ENCODE results near the gene HOMER3. TPM values are rescaled to one million over a fixed set of nuclear protein-coding genes. Genes with fewer than 3 reads are reported as not detected.

The HOMER3 gene
- polyA plus RNA-seq (2013) = 1.6 TPM

DNA sequence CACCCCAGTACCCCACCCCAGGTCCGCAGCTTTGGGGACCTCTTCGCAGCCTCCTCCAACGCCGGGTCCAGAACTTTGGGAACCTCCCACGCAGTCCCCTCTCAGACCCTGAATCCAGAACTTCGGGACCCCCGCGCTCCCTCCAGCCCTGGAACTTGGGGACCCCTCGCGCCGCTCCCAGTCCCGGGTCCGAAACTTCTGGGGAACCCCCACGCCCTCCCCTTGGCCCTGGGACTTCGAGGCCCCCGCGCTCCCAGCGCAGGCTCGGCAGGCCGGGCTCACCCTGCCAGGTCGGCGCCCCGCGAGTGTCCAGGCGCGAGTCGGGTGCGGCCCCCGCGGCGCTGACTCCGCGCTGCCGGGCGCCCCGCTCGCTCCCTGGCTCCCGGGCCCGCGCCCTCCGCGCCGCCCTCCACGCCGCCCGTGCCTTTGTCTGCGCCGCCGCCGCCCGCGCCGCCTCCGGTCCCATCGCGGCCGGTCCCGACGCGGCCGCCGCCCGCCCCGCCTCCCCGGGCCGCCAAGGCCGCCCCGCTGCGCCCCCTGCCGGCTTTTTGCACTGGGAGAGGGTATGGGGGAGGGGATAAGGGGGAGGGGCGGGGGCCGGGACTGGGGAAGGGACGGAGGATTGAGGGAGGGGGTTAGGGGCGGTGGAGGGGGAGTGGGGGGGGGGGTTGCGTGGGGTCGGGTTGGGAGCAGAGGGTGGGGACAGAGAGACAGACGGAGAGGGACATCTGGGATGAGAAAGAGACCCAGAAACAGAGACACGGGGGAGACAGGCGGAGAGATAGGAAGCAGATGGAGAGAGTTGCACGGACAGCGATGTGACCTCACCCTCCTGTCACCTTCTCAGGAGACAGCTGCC, at the start of gene HOMER3:
HOMER3 (minus strand) TSS at position 449 of the 859 bp plus-strand sequence. CDS start 2,235 bp downstream, outside the sequence.
- peak; percentile 42 to 61 (median 60) for DNase-seq
- WGBS (ENCODE audit: insufficient coverage) = 2% methylated on average over 29 of the region's 81 CpGs
- H3K4me3 ChIP-seq (ENCODE audit: control insufficient read depth in 1 of 7, extremely low read depth in 1 of 7, insufficient read depth in 4 of 7, low read depth in 2 of 7, low read length in 6 of 7) = peak within 1 kb of the TSS; percentile 23 to 66 (median 56)
- H3K36me3 ChIP-seq (ENCODE audit: control insufficient read depth in 4 of 4, insufficient read depth in 4 of 4, low read length in 3 of 4) = no peaks in the 10 kb centered on the region
- H3K9me3 ChIP-seq (ENCODE audit: control extremely low read depth in 1 of 5, control insufficient read depth in 4 of 5, insufficient read depth in 2 of 5, low read depth in 1 of 5, low read length in 4 of 5) = no peaks in the 10 kb centered on the region
- H3K4me1 ChIP-seq (ENCODE audit: control extremely low read depth in 1 of 4, control insufficient read depth in 4 of 4, insufficient read depth in 4 of 4, low read length in 3 of 4) = peaks cover 0 to 15% (median 15%) of the 10 kb centered on the region in 4 experiments
- CTCF ChIA-PET = no interaction called here
- H3K27me3 ChIP-seq (replicated peaks in 2 of 5; ENCODE audit: control insufficient read depth in 4 of 5, insufficient read depth in 5 of 5, low read length in 4 of 5) = peaks cover 0 to 43% (median 14%) of the 10 kb centered on the region in 5 experiments
- no peak within 1 kb of the TSS for H3K27ac ChIP-seq (ENCODE audit: insufficient read depth in 1 of 2, low read depth in 1 of 2, low read length in 2 of 2, poor library complexity in 1 of 2, severe bottlenecking in 2 of 2)
- POLR2A ChIA-PET = no interaction called here

- Histone ChIP-seq H3K4me3 (ENCODE audit: control insufficient read depth in 1 of 7, extremely low read depth in 1 of 7, insufficient read depth in 4 of 7, low read depth in 2 of 7, low read length in 6 of 7) (no peak overlapping the region), H3K36me3 (ENCODE audit: control insufficient read depth in 4 of 4, insufficient read depth in 4 of 4, low read length in 3 of 4) (peaks cover 7 to 40% (median 30%) of the 10 kb centered on the region in 4 experiments)
- CTCF ChIA-PET = interaction anchor here (0.8 kb wide), 1 partner anchor 27 kb away, joined by 6 read pairs; no protein-coding TSS in a partner anchor
These were observed 49.2 kb upstream of the HOMER3 start for GRCh38 chr19:18990128-18990708.

DNA sequence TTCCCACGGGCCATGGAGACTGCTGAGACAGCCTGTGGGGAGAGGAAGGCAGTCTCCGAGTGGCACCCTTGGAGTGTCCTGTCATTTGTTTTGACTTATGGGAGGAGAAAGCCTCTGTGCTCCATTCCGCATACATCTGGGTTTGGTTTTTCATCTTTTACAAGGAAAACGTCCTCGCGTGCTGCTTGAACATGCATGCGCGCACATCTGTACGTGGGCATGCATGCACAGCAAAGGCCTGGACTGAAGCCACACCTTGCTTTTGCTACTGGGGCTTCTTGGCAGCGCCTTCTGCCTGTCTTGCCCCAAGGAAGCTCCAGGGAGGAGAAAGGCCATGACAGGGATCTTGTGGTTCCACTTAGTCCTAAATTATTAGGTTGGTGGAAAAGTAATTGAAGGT, 48.3 kb upstream of the HOMER3 start:
- WGBS (ENCODE audit: insufficient coverage) = 96% methylated on average over 9 of the region's 10 CpGs
- Histone ChIP-seq H3K4me1 (ENCODE audit: control extremely low read depth in 1 of 4, control insufficient read depth in 4 of 4, insufficient read depth in 4 of 4, low read length in 3 of 4) (peaks cover 2 to 17% (median 11%) of the 10 kb centered on the region in 4 experiments), H3K36me3 (ENCODE audit: control insufficient read depth in 4 of 4, insufficient read depth in 4 of 4, low read length in 3 of 4) (peaks cover 5 to 31% (median 22%) of the 10 kb centered on the region in 4 experiments), H3K27ac (ENCODE audit: insufficient read depth in 1 of 2, low read depth in 1 of 2, low read length in 2 of 2, poor library complexity in 1 of 2, severe bottlenecking in 2 of 2) (no peak overlapping the region), H3K27me3 (replicated peaks in 2 of 5; ENCODE audit: control insufficient read depth in 4 of 5, insufficient read depth in 5 of 5, low read length in 4 of 5) (peaks cover 0 to 7% (median 0%) of the 10 kb centered on the region in 5 experiments), H3K9me3 (ENCODE audit: control extremely low read depth in 1 of 5, control insufficient read depth in 4 of 5, insufficient read depth in 2 of 5, low read depth in 1 of 5, low read length in 4 of 5) (no peaks in the 10 kb centered on the region), H3K4me3 (ENCODE audit: control insufficient read depth in 1 of 7, extremely low read depth in 1 of 7, insufficient read depth in 4 of 7, low read depth in 2 of 7, low read length in 6 of 7) (no peak overlapping the region)
- DNase-seq = no peak
- POLR2A ChIA-PET = no interaction called here
- CTCF ChIA-PET = no interaction called here

More at GRCh38 chr19:18990128-18990708, 49.2 kb upstream of the HOMER3 start:
- Histone ChIP-seq H3K27me3 (replicated peaks in 2 of 5; ENCODE audit: control insufficient read depth in 4 of 5, insufficient read depth in 5 of 5, low read length in 4 of 5) (peaks cover 0 to 7% (median 0%) of the 10 kb centered on the region in 5 experiments), H3K27ac (ENCODE audit: insufficient read depth in 1 of 2, low read depth in 1 of 2, low read length in 2 of 2, poor library complexity in 1 of 2, severe bottlenecking in 2 of 2) (no peak overlapping the region), H3K9me3 (ENCODE audit: control extremely low read depth in 1 of 5, control insufficient read depth in 4 of 5, insufficient read depth in 2 of 5, low read depth in 1 of 5, low read length in 4 of 5) (no peaks in the 10 kb centered on the region), H3K4me1 (ENCODE audit: control extremely low read depth in 1 of 4, control insufficient read depth in 4 of 4, insufficient read depth in 4 of 4, low read length in 3 of 4) (peaks cover 2 to 10% (median 6%) of the 10 kb centered on the region in 4 experiments)
- 91% methylated on average over 3 of the region's 5 CpGs for WGBS (ENCODE audit: insufficient coverage)
- DNase-seq = no peak
- POLR2A ChIA-PET = no interaction called here

- POLR2A ChIA-PET = interaction anchor here (0.6 kb wide), 1 partner anchor 118 kb away, joined by 3 read pairs; no protein-coding TSS in a partner anchor
- Histone ChIP-seq H3K27me3 (replicated peaks in 2 of 5; ENCODE audit: control insufficient read depth in 4 of 5, insufficient read depth in 5 of 5, low read length in 4 of 5) (peaks cover 0 to 7% (median 0%) of the 10 kb centered on the region in 5 experiments), H3K4me1 (ENCODE audit: control extremely low read depth in 1 of 4, control insufficient read depth in 4 of 4, insufficient read depth in 4 of 4, low read length in 3 of 4) (peaks cover 2 to 18% (median 11%) of the 10 kb centered on the region in 4 experiments), H3K4me3 (ENCODE audit: control insufficient read depth in 1 of 7, extremely low read depth in 1 of 7, insufficient read depth in 4 of 7, low read depth in 2 of 7, low read length in 6 of 7) (no peak overlapping the region), H3K27ac (ENCODE audit: insufficient read depth in 1 of 2, low read depth in 1 of 2, low read length in 2 of 2, poor library complexity in 1 of 2, severe bottlenecking in 2 of 2) (no peak overlapping the region), H3K36me3 (ENCODE audit: control insufficient read depth in 4 of 4, insufficient read depth in 4 of 4, low read length in 3 of 4) (peaks cover 0 to 12% (median 8%) of the 10 kb centered on the region in 4 experiments), H3K9me3 (ENCODE audit: control extremely low read depth in 1 of 5, control insufficient read depth in 4 of 5, insufficient read depth in 2 of 5, low read depth in 1 of 5, low read length in 4 of 5) (no peaks in the 10 kb centered on the region)
- no peak for DNase-seq
- CTCF ChIA-PET = interaction anchor here (0.7 to 2.6 kb wide), 21 partner anchors 8 to 120 kb away, joined by 3 to 10 read pairs (median 4); partner anchors contain the start of gene COPE
- WGBS (ENCODE audit: insufficient coverage) = 33% methylated on average over 2 of the region's 4 CpGs
These were observed 46.4 kb upstream of the HOMER3 start for GRCh38 chr19:18987456-18987855.

DNA sequence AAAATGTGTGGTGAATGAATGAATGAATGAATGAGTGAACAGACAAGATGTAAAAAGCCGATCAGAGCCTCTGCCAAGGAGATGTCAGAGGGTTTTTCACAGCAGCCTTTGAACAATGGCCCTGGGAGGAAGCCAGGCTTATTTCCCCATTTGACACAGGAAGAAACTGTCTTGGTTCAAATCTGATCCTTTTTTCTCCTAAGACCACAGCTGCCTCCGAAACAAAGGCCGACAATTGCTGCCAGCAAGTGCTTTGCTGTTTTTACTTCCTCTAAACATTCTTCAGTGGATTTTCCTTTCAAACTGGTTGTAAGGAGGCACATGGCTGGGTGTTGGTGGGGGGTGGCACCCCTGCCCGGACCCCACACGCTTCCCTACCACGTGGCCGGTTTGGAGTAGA, 44.2 kb upstream of the HOMER3 start:
- ChIA-PET CTCF (interaction anchor here (1.1 to 1.7 kb wide), 4 partner anchors 11 to 38 kb away, joined by 3 to 4 read pairs (median 3); no protein-coding TSS in a partner anchor), POLR2A (no interaction called here)
- Histone ChIP-seq H3K9me3 (ENCODE audit: control extremely low read depth in 1 of 5, control insufficient read depth in 4 of 5, insufficient read depth in 2 of 5, low read depth in 1 of 5, low read length in 4 of 5) (no peaks in the 10 kb centered on the region), H3K27me3 (replicated peaks in 2 of 5; ENCODE audit: control insufficient read depth in 4 of 5, insufficient read depth in 5 of 5, low read length in 4 of 5) (peaks cover 0 to 7% (median 0%) of the 10 kb centered on the region in 5 experiments), H3K4me1 (ENCODE audit: control extremely low read depth in 1 of 4, control insufficient read depth in 4 of 4, insufficient read depth in 4 of 4, low read length in 3 of 4) (peaks cover 2 to 18% (median 11%) of the 10 kb centered on the region in 4 experiments), H3K36me3 (ENCODE audit: control insufficient read depth in 4 of 4, insufficient read depth in 4 of 4, low read length in 3 of 4) (no peaks in the 10 kb centered on the region), H3K4me3 (ENCODE audit: control insufficient read depth in 1 of 7, extremely low read depth in 1 of 7, insufficient read depth in 4 of 7, low read depth in 2 of 7, low read length in 6 of 7) (no peak overlapping the region), H3K27ac (ENCODE audit: insufficient read depth in 1 of 2, low read depth in 1 of 2, low read length in 2 of 2, poor library complexity in 1 of 2, severe bottlenecking in 2 of 2) (no peak overlapping the region)
- WGBS (ENCODE audit: insufficient coverage) = 0% methylated on average over 4 of the region's 7 CpGs
- peak; percentile 52 to 87 (median 83) for DNase-seq

- ChIA-PET POLR2A (no interaction called here), CTCF (interaction anchor here (0.8 to 1.7 kb wide), 3 partner anchors 12 to 36 kb away, joined by 3 read pairs; no protein-coding TSS in a partner anchor)
- H3K27ac ChIP-seq (ENCODE audit: insufficient read depth in 1 of 2, low read depth in 1 of 2, low read length in 2 of 2, poor library complexity in 1 of 2, severe bottlenecking in 2 of 2) = no peak overlapping the region
- no peak for DNase-seq
- WGBS (ENCODE audit: insufficient coverage) = 93% methylated on average over 3 of the region's 3 CpGs
- H3K4me1 ChIP-seq (ENCODE audit: control extremely low read depth in 1 of 4, control insufficient read depth in 4 of 4, insufficient read depth in 4 of 4, low read length in 3 of 4) = peaks cover 2 to 18% (median 11%) of the 10 kb centered on the region in 4 experiments
- no peaks in the 10 kb centered on the region for H3K9me3 ChIP-seq (ENCODE audit: control extremely low read depth in 1 of 5, control insufficient read depth in 4 of 5, insufficient read depth in 2 of 5, low read depth in 1 of 5, low read length in 4 of 5)
- no peaks in the 10 kb centered on the region for H3K36me3 ChIP-seq (ENCODE audit: control insufficient read depth in 4 of 4, insufficient read depth in 4 of 4, low read length in 3 of 4)
- H3K27me3 ChIP-seq (replicated peaks in 2 of 5; ENCODE audit: control insufficient read depth in 4 of 5, insufficient read depth in 5 of 5, low read length in 4 of 5) = peaks cover 0 to 7% (median 0%) of the 10 kb centered on the region in 5 experiments
- H3K4me3 ChIP-seq (ENCODE audit: control insufficient read depth in 1 of 7, extremely low read depth in 1 of 7, insufficient read depth in 4 of 7, low read depth in 2 of 7, low read length in 6 of 7) = no peak overlapping the region
These were observed 43.2 kb upstream of the HOMER3 start for GRCh38 chr19:18984251-18984650.

All from common myeloid progenitor, CD34-positive (primary cell).